GM12891 (cell line): ENCODE data around the gene ASXL1.

Source experiments
- POLR2A ChIP-seq: IDR thresholded peaks from 2 replicates; pipeline ENCODE4 v1.6.1; 2011; ENCODE audit warnings: low read depth, low read length, control low read depth
- POLR2AphosphoS5 ChIP-seq: IDR thresholded peaks from 2 replicates; pipeline ENCODE4 v1.6.1; 2011; ENCODE audit warnings: low read depth, low read length, control low read depth

DNA sequence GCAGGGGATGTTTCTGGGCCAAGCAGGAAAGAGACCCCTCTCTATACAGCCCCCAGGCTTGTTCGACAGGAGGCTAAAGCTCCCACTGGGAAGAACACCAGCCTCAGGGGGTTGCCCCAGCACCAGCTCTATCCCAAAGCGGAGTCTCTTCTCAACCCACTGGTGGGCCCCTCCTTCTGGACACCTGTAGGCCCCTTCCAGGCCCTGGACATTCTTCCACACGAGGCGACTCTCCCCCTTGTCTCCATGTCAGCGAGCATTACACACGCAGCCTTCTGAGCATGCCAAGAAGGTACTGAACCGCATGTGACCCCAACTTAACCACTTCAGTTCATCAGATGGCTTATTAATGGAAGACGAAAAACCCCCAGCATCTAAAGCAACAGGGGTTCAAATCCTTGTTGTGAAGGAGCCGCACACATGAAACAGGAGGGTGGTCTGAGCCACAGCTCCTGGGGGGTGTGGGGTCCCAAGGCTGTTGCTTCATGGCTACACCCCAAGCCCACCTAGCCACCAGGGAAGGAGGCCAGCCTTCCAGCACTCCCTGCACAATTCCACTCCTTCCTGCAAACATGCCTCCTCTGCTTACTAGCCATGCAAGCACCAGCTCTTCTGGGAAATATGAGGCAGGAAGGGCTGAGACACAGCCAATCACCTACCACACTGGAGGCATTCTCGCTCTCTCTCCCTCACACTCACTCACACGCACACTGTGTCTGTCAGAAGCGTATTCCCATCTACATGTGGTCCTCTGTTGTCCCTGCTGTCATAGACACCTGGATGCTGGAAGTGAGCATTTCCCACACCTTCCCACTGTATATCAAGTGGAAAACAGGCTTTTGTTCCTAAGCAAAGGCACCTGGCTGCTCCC is 122.5 kb downstream of the ASXL1 start:
- TF ChIP-seq POLR2A (no peak), POLR2AphosphoS5 (no peak)
